OCI-M1 (cell line): ENCODE data around the gene FTMT.
"Not testable (repeated sequence)": the region's sequence is repeated elsewhere in the genome, so short reads cannot be mapped to it uniquely, and the experiment has no call there.

Source experiments
- DNase-seq: peaks from one replicate; lab custom pipeline; 2025; lab: John Stamatoyannopoulos, UW

The FTMT gene

GRCh38 chr5:121851643-121852574, at the start of gene FTMT:
FTMT (plus strand) TSS chr5:121851882; CDS start chr5:121851964, 82 bp downstream.
- no peak for DNase-seq

- DNase-seq = not testable (repeated sequence)
Observed at GRCh38 chr5:121805251-121805650, 46.4 kb upstream of the FTMT start.

GRCh38 chr5:121805911-121806310, 45.8 kb upstream of the FTMT start:
- no peak for DNase-seq

GRCh38 chr5:121816164-121816563, 35.5 kb upstream of the FTMT start:
- no peak for DNase-seq

- no peak for DNase-seq
Observed at GRCh38 chr5:121819682-121820261, 31.9 kb upstream of the FTMT start.

DNA sequence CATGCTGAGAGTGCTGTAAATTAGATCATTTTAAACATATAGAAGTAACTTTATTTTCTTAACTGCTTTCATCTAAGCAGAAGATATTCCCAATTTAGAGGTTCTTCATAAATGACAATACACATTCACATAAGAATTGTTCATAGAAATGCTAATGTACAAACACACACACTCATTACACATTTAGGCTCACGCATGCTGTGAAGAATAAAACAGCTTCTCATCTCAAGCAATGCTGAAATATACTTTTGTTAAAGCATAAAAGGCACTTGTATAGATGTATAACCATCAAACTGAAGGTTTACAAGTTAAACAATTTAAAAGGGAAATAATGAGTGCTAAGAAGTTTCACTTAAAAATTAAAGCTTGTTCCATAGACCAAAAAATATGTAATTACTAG, 18.1 kb upstream of the FTMT start:
- no peak for DNase-seq

DNA sequence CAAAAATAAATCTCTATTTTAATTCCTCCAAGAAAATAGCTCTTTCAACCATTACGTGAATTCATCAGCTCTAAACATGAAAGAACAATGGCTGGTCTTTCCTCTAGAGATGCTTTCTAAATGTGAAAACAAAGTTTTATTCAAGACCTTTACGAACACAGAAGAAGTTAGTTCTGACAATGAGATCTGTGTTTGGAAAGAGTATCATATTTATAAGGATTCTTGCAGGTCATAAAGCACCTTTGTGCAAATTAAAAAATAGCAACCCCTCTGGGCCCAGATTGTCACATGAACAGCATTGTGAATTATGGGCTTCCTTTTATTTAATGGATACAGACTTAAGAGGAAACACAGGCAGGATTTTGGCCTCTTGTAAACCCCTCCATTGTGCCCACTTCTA, 17.7 kb upstream of the FTMT start:
- no peak for DNase-seq

DNA sequence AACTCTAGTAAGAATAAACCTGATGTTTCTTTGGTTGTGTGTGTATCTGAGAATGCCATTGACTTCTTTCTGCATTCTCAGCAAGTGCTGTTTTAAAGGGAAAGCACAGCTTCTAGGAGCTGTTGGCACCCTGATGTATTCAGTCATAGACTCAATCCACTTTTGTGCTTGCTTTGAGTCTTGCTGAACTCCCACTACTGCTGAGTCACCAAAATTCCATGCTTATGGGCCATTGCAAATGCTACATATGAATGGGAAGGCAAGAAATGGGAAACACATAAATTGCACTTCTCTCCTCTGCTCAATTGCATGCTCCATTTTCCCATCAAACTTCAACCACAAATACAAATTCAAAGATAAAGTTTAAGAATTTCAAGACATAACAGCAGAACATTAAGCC, 9.8 kb upstream of the FTMT start:
- DNase-seq = no peak

GRCh38 chr5:121850272-121850671, 1.4 kb upstream of the FTMT start:
- DNase-seq = no peak

DNA sequence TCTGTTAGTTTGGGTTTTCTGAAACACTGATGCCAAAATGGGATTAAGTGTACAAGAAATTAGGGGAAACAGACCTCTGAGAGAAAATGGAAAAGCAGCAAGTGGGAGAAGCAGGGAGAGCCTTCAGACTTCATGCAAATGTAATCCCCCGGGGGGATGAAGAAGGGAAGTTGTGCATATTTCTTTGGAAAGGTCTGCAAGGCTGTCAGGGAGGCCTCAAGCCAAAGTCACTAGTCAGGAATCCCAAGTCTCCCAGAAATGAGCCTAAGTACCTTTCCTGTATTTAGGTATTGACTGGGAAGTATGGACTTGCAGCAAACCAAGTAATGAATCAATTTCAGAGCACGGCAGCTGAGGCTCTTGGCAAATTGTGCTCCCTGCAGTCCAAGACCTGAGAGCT, 2.2 kb downstream of the FTMT start:
- no peak for DNase-seq

DNA sequence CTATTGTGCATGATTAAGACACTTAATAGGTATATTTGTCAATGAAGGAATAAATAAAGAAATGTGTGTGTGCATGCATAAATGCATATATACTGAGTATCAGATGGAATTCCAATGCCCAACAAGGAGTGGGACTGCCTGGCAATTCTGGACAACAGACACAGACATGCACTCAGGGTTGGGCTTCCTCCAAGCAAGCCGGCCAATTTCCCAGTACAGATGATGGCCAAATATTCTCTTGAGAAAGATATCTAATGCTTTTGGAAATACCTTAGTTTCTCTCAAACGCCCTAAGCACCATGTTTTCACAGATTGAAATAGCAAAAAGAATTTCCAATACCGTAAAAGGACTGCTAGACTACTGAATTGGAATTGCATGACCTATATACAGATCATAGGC, 11.1 kb downstream of the FTMT start:
- no peak for DNase-seq

GRCh38 chr5:121863753-121864285, 12.1 kb downstream of the FTMT start:
- DNase-seq = no peak

DNA sequence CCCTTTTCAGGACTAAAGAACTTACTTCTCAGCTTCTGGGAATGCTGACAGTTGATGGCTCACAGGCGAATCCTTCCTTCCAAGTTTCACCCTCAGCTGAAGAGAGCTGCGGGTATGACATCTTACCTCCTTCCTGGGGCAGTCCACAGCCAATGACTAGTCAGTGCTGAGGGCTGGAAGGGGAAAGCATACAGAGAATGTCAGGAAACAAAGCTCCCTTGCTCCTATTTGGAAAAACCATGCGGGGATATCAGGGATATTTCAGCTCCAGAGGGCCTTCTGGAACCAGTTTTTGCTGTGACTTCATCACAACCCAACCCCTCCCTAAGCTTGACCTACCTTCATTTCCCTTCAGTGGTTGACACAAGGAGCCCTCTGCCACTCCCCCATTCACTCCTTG, 15.7 kb downstream of the FTMT start:
- no peak for DNase-seq

DNA sequence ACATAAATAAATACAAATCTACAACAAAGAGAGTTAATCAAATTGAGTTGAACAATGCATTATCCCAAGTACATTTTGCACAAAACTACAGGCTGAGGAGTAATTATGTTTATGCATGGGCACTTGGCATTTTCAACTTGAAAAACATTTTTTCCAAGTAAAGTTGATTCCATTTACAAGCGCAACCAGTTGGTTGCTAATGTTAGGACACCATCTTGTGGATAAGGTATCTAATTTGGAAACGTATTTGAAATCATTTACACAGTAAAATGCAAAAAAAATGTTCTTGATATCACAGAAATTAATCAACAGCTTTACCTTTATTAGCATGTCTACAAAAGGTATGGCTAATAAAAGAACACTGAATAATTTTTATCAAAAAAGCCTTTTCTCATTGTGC, 18.8 kb downstream of the FTMT start:
- peak; percentile 40 for DNase-seq

- DNase-seq = no peak
Observed at GRCh38 chr5:121872856-121873255, 21.2 kb downstream of the FTMT start.

DNA sequence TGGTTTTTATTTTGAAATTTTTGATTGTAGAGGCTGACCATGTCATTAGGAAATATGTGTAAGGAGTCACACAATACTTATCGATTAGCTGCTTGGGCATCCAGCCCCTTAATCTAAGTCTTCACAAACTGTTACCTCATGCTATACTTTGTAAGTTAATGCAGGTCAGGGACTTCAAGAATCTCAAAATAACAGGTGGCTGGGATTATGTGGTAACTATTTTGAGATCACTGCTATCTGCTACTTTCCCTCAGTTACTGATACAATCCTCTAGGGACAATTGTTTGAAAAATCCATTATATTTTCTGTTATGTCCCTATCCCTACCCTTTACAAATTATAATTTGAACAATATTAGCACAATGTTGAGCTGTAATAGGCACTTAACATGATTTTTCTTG, 21.7 kb downstream of the FTMT start:
- no peak for DNase-seq

DNA sequence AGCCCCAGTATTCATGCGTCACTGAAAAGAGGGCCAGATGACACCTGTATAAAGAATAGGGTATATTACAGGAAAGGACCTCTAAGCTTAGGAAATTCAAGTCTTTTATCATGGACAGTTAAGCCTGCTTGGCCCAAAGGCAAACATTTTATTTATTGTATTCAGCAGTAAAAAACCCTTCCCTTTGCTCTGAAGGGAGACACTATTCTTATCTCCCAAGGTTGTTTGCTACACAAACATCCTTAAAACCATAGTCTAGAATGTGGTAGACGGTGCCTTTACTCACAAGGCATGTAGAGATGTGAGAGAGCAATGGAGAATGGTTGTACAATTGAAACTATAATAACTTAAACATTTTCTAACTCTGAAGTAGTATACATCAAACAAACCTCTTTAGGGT, 33.9 kb downstream of the FTMT start:
- no peak for DNase-seq

DNA sequence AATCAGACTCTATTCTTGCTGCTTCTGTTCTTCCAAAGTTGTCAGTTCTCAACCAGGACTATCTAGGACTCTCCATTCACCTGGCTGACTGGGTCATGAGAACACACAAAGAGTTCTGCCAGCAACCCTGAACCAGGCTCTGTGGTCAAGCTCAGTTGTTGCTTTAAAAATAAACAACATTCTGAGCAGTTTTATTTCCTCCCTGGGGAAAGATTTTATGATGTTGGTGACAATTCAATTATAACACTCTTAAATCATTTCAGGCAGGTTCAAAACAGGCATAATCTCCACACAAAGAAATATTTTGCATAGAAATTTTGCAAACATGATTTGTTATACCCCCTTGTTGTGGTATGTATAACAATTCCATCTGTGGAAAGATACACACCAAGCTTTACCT, 36.0 kb downstream of the FTMT start:
- DNase-seq = no peak

GRCh38 chr5:121890297-121890858, 38.7 kb downstream of the FTMT start:
- DNase-seq = no peak

DNA sequence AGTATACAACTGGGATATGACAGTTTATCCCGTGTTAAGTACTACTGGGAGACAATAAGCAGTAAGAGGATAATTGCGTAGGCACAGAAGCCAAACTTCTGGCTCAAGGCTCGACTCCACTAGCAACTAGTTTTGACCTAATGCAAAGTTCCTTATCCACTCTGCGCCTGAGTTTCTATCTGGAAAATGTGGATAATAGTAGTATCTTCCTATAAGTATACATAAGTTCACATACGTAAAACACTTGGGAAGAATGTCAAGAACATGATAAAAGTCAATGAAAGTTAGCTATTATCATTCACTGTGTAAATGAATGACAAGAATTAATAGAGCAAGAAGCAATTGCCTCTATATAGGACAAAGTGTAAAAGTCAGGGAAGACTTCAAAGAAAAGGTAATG, 45.7 kb downstream of the FTMT start:
- DNase-seq = no peak

- no peak for DNase-seq
Observed at GRCh38 chr5:121899346-121899745, 47.7 kb downstream of the FTMT start.
